Activated CD8-positive, alpha-beta memory T cell treated with anti-CD3 and anti-CD28 coated beads for 4 hours (primary cell): ENCODE results near the gene BANK1.
"Not testable (repeated sequence)": the region's sequence is repeated elsewhere in the genome, so short reads cannot be mapped to it uniquely, and the experiment has no call there.

Experiments
- DNase-seq, 2 donors: peaks; one replicate each; pipeline ENCODE4 v3.0.0-alpha.2; 2020; ENCODE audit warnings: low read depth in 2 of 2

Gene BANK1

GRCh38 chr4:101888472-101888871 is 97.9 kb downstream of the BANK1 start:
- no peak for DNase-seq

DNA sequence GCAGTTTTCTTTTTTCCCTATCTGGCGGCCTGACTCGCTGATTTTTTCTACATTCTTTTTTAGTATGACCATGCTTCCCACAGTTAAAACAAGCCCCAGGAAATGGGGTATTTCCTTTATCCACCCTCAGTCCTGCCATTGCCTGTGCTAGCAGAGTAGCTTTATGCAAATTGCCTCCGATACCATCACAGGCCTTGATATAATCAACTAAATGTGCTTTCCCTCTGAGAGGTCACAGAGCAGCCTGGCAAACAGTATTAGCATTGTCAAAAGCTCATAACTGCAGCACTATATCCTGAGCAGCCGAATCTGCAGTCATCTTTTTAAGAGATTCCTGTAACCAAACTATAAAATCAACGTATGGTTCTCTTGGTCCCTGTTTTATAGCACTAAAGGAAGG is 115.0 kb downstream of the BANK1 start:
- DNase-seq: not testable (repeated sequence)

GRCh38 chr4:101910786-101911373 is 120.3 kb downstream of the BANK1 start:
- DNase-seq: no peak

DNA sequence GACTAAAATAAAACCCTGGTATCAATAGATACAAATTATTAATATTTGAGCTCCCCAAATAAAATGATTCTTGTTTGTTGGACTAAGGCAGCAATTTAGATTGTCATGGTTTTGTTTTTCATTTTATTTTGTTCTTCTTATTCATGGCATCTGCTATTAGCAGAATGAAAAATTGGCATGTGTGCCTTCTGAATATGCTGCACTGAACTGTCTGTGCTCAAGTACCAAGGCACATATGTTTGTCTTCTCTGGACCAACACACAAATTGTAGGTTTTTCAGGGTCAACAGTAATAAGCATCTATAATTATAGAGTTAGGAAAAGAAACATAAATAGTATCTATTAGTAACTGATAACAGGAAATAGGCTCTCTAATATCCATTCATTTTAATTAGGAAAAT is 121.1 kb downstream of the BANK1 start:
- no peak for DNase-seq

DNA sequence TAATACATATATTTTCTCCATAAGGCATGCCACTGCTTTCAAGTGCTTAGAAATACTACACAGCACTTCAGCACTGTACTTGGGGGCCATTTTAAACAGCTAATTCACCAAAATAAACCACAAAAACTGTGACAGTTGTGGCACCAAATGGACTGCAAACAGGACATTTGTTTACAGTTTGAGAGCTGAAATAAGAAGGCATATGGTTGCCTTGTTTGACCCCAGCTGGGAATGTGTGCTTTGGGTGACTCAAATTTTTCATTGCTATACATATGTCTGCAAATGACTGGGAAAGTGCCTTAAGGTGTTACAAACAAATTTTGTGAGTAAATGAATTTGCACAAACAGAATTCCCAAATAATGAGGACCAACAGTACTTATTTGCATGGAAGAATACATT is 124.2 kb downstream of the BANK1 start:
- DNase-seq: no peak

- no peak for DNase-seq
Measured at GRCh38 chr4:101919373-101919977, 128.9 kb downstream of the BANK1 start.

DNA sequence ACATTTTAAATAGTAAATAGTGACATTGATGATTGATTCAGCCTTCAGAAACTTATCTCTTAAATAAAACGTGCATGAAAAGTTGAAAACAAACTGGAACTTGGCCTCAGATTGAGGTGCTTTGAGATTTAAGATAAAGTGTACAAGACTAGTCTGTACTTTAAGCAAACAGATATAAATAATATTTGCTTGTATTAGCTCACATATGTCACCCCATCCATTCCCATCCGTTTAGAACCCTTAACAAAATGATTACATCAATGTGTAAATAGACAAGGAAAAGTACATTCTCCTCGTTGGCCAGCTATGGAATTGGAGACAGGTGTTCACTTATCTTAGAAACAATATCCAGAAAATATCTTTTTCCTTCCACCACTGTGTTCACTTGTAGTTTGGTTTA is 130.8 kb downstream of the BANK1 start:
- no peak for DNase-seq

GRCh38 chr4:101931619-101932018 is 141.1 kb downstream of the BANK1 start:
- no peak for DNase-seq

GRCh38 chr4:101933855-101934254 is 143.3 kb downstream of the BANK1 start:
- DNase-seq: no peak

- no peak for DNase-seq
Measured at GRCh38 chr4:101938836-101939235, 148.3 kb downstream of the BANK1 start.

DNA sequence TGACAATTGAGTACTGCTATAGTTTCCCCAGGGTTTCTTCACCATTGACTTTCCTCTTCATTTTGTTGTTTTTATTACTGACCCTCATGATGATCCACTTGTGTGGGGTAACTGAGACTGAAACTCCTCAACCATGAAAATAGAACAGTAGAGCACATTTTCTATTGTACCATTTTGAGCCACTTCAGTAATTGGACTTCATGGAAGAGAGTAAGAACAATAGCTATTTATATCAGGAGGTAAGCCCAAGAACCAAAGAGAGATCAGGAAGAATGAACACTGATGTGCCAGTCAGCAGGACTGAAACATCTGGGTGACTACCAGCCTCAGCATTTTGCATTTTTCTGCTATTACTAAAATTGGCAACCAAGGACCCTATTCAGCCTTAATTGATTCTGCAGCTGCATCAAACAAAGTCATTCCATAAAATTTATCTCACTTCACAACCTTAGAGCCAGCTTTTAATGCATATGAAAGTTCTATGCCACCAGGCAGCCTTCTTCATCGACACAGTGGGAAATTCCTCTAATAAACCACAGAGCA is 151.4 kb downstream of the BANK1 start:
- no peak for DNase-seq

DNA sequence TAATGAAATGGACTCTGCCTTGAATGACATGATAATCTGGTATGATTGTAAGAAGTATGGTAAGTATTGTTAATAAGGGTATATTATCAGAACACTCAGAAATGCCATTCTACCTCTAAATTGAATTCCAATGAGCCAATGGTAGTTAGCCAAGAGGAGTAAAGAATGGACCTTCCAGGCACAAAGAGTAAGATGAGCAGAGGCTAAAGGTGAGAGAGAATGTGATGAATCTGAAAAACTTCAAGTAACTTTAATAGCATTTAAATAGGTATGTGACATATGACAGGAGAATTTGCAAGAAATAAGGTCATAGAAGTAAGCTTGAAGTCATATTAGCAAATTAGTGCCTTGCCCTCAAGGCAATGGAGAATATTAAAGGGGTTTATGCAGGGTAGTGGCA is 152.4 kb downstream of the BANK1 start:
- no peak for DNase-seq

GRCh38 chr4:101944649-101945048 is 154.1 kb downstream of the BANK1 start:
- DNase-seq: no peak

- DNase-seq: no peak
Measured at GRCh38 chr4:101948055-101948454, 157.5 kb downstream of the BANK1 start.

DNA sequence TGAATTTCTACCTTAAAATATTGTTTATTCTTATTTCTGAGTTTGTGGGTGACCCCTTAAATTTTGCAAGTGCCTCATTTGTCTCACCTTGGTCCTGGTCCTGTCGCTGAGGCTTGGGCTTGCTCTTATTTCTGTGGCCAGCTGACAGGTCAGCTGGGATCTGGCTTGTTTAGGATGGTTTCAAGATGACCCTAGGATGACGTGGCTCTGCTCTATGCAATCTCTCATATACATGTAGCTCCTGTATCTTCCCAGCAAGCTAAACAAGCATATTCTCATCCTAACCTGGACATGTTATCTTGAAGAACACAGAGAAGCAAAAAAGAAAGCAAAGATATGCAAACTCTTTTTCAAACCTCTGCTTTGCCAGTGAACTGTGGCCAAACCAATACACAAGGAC is 158.4 kb downstream of the BANK1 start:
- no peak for DNase-seq

DNA sequence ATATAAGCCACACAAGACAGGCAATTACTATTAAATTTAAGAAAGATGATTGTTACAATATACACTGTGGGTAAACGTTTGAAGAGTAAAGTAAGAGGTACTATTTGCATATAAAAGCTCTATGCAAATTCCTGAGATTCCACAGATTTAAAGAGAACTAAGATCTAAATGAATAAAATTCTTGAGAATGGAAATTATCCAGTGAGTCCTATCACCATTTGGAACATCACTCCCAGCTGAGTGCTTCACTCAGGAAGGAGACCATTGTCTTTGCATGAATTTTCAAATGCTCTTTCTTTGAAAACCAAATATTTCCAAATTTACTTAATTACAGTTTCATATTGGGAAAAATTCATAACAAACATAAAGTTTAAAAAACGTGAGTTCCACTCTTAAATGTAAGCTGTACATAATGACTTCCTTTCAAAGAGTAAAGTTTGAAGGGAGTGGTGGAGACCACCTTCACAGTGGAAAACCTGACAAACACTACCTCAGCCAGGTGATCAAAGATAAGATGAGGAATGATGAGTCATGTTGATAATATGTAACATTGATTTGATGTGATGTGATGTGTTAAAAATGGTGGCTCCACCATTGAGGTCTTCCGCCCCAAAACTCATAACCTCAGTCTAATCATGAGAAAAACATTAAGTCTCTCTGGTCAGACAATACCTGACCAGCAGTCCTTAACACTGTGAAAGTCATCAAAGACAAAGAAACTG is 159.9 kb downstream of the BANK1 start:
- no peak for DNase-seq

DNA sequence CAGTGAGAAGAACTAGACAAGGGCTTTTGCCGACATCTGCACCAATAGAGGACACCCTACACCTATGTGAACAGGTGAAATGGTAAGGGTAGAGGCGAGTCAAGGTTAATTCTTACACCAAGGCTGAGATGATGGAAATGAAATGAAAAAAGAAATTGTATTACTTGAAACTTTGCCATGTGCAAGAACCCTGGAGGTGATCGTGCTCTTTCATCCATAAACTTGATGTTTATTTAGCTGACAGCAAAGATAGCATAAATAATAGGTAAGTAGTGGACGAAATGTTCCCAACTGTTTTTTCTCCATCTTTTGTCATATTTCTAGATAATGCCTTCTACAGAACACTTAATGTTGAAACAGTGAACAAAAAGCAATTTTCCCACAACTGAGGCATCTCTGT is 162.5 kb downstream of the BANK1 start:
- no peak for DNase-seq

- DNase-seq: no peak
Measured at GRCh38 chr4:101953949-101954348, 163.4 kb downstream of the BANK1 start.

DNA sequence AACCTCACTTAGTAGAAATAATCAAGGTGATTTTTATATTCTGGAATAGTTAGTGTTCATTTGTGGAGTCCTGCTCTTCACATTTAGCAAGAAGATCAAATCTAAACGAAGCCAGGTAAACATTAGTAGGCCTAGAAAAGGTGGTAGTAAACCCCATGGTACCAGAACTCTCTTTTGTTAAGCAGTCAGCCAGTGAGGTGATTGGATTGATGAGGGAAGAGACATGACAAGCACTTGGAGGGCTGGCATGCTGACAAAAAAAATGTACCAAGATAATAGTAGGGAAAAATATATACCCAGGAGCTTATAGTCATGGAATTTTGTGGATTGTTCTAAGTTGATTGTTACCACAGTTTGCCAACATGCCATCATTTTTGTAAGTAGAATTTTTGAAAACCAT is 163.8 kb downstream of the BANK1 start:
- no peak for DNase-seq

DNA sequence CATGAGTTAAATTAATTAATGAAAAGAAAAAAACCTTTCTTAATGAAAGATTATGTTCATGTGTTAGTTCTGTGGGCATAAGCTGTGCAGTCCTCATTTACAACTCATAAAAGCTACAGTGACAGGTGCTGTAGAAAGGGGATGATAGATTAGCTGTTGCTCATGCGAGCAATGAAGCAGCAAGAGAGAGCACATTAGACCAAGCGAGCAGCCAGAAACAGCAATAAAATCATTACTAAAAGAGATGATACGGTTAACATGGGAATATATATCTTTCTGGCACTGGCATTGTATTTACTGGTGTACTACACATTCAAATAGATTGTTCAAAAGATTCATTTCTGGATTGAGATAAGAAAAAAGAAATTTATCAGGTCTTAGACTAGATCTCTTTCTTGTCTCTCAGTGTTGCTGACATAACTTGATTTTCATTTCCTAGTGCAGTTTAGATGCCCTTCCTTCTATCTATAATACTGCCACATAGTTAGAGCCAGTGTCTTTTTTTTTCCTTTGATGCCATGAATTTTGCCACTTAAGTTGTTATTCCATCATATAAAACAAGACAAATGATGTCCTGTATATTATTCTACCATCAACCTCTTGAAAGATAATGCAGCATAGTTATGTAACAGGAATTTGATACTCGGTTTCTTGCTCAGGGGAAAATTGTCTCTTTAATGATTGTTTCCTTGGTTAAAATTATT is 164.6 kb downstream of the BANK1 start:
- DNase-seq: no peak

DNA sequence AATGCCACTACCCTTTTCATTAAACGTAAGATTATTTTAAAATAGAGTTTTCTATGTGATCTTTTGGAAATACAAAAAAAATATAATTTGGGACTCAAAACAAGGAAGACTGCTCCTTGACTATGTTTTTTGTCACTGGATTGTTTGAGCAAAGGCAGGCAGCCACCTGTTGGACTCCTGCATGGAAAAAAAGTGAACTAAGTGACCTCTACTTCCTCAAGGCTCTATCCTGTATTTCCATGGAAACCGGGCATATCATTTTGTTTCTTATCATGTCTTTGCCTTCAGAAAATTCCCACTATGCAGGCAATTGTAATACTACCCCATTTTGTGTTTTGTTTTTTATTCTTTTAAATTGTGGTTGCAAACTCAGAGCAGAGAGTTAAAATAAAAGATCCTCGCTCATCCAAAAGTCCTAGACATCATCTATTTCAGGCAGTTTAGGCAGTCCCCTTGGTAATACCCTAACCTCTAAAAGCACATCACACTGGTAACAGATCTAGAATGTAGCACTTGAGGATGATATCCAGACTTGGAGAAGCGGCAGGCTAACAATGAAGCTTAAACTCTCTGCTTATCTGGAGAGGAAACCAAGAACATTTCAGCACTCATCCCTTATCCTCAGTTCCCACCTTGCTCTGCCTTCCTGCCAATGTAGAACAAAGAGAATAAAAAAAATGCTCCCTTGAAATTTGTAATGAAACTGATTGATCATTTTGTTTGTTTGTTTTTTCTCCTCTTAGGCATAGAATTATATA is 165.7 kb downstream of the BANK1 start:
- DNase-seq: no peak

DNA sequence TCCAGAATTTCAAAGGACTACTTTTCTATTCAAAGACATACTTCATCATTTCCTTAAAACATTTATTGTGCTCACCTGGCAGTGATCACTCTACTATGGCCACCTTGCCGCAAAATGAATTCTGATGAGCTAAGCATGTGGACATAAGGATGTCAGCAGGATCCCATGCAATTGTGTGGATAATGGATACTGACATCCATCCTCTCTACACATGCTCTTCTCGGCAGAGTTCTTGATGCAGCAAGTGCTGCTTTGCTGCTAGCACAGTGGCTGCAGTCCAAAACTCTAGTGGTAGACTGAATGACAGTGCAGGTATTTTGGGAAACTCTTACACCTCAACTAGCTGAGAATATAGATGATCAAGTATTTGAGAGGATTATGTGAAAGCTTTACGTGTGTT is 168.0 kb downstream of the BANK1 start:
- no peak for DNase-seq
